Endothelial cell of umbilical vein (primary cell): ENCODE data around the gene PSMA8. TPM values are rescaled to one million over a fixed set of nuclear protein-coding genes. Genes with fewer than 3 reads are reported as not detected.

ENCODE experiments used
- BruUV-seq: library from RNA; stranded (reverse); fragments of 400-500 nt; replicated peaks from 2 replicates; lab custom pipeline; 2021; lab: Mats Ljungman, UMichigan
- CTCF ChIA-PET: fragments of 300-600, 350-600 bp; sonication (Branson Sonifier 250); formaldehyde crosslinking; loops from one replicate; lab custom pipeline; 2021; ENCODE audit warnings: antibody characterized with exemption, inconsistent platforms; lab: Charles Lee
- POLR2A ChIA-PET: fragments of 300-600, 350-600 bp; sonication (Branson Sonifier 250); formaldehyde crosslinking; loops from one replicate; lab custom pipeline; 2021; ENCODE audit warnings: antibody characterized with exemption, inconsistent platforms; lab: Charles Lee
- DNase-seq: peaks from one replicate; pipeline ENCODE4 v3.0.0-alpha.2; 2011; ENCODE audit warnings: low read depth, low spot score
- FAIRE-seq: peaks from 2 replicates; lab custom pipeline; 2011; peaks lifted over from hg19 to GRCh38; lab: Jason Lieb, UNC
- H2AFZ ChIP-seq: 2 replicates; pipeline ENCODE4 v1.6.0; 2012; ENCODE audit warnings: low read depth, low read length, control low read depth, inconsistent platforms
- H3K27ac ChIP-seq: 2 replicates; pipeline ENCODE4 v1.5.1; 2011; ENCODE audit warnings: low read depth, mild to moderate bottlenecking, control low read depth, low read length, moderate library complexity; ENCODE audit not compliant: insufficient read depth
- H3K27me3 ChIP-seq, 2 experiments: 2 replicates each; pipeline versions ENCODE4 v1.6.0 to v1.6.1; 2011; ENCODE audit warnings: low read length in 2 of 2, mixed read lengths in 1 of 2; ENCODE audit not compliant: control insufficient read depth in 2 of 2, insufficient read depth in 2 of 2
- H3K36me3 ChIP-seq, 2 experiments: 2 replicates in 1 of 2; 3 replicates in 1 of 2; pipeline ENCODE4 v1.5.1; 2011; ENCODE audit warnings: low read length in 2 of 2, mild to moderate bottlenecking in 1 of 2, moderate library complexity in 1 of 2; ENCODE audit not compliant: control insufficient read depth in 2 of 2, insufficient read depth in 2 of 2; ENCODE audit errors: extremely low read depth in 1 of 2
- H3K4me1 ChIP-seq: 3 replicates; pipeline ENCODE4 v1.5.1; 2011; ENCODE audit warnings: mild to moderate bottlenecking, low read length; ENCODE audit not compliant: control insufficient read depth, insufficient read depth; ENCODE audit errors: extremely low read depth
- H3K4me2 ChIP-seq: 2 replicates; pipeline ENCODE4 v1.6.1; 2011; ENCODE audit warnings: low read length, control low read depth, mixed read lengths; ENCODE audit not compliant: insufficient read depth
- H3K4me3 ChIP-seq, 3 experiments: fragments of 200-600 bp in 1 of 3; sonication (generic), shearing (Covaris generic) in 1 of 3; replicated peaks in 1 of 3; 2 replicates each; pipeline ENCODE4 v1.5.1; 2011 to 2016; ENCODE audit warnings: control low read depth in 3 of 3, low read length in 3 of 3, mild to moderate bottlenecking in 2 of 3, inconsistent platforms in 1 of 3, low read depth in 1 of 3, moderate library complexity in 1 of 3; ENCODE audit not compliant: insufficient read depth in 1 of 3
- H3K79me2 ChIP-seq: 2 replicates; pipeline ENCODE4 v1.6.0; 2012; ENCODE audit warnings: low read length, inconsistent platforms; ENCODE audit not compliant: control insufficient read depth, insufficient read depth
- H3K9ac ChIP-seq: replicated peaks from 2 replicates; pipeline ENCODE3; 2011; ENCODE audit warnings: low read length, control low read depth; ENCODE audit not compliant: insufficient read depth; ENCODE audit errors: extremely low read depth
- H3K9me1 ChIP-seq: replicated peaks from 3 replicates; pipeline ENCODE4 v1.6.0; 2011; ENCODE audit warnings: mild to moderate bottlenecking, low read length; ENCODE audit not compliant: control insufficient read depth, insufficient read depth; ENCODE audit errors: extremely low read depth
- H3K9me3 ChIP-seq: replicated peaks from 2 replicates; pipeline ENCODE4 v1.5.1; 2012; ENCODE audit warnings: low read length, inconsistent platforms; ENCODE audit not compliant: control insufficient read depth, insufficient read depth
- H4K20me1 ChIP-seq: replicated peaks from 2 replicates; pipeline ENCODE3; 2011; ENCODE audit warnings: mild to moderate bottlenecking, low read length; ENCODE audit not compliant: control insufficient read depth, insufficient read depth; ENCODE audit errors: extremely low read depth
- EZH2 ChIP-seq: IDR thresholded peaks from 2 replicates; pipeline ENCODE4 v1.6.1; 2012; ENCODE audit warnings: borderline replicate concordance, low read depth, mild to moderate bottlenecking, moderate library complexity, low read length, inconsistent platforms; ENCODE audit not compliant: severe bottlenecking
- FOS ChIP-seq: IDR thresholded peaks from 2 replicates; pipeline ENCODE4 v1.6.1; 2011; ENCODE audit warnings: mild to moderate bottlenecking, low read length, moderate library complexity, borderline replicate concordance; ENCODE audit not compliant: insufficient read depth
- GATA2 ChIP-seq: IDR thresholded peaks from 2 replicates; pipeline ENCODE4 v1.7.0; 2011; ENCODE audit warnings: low read depth, mild to moderate bottlenecking, moderate library complexity, mixed read lengths, low read length; ENCODE audit not compliant: insufficient read length, insufficient read depth
- JUN ChIP-seq: IDR thresholded peaks from 2 replicates; pipeline ENCODE4 v1.6.1; 2011; ENCODE audit warnings: borderline replicate concordance, low read depth; ENCODE audit not compliant: insufficient read length, insufficient read depth
- MAX ChIP-seq: IDR thresholded peaks from 2 replicates; pipeline ENCODE4 v1.6.1; 2011; ENCODE audit not compliant: insufficient read depth, insufficient read length
- MYC ChIP-seq: IDR thresholded peaks from one replicate; pipeline ENCODE4 v1.6.1; 2011; ENCODE audit warnings: mild to moderate bottlenecking, low read depth, low read length
- POLR2A ChIP-seq: IDR thresholded peaks from 2 replicates; pipeline ENCODE4 v1.6.1; 2012; ENCODE audit warnings: low read depth, mild to moderate bottlenecking, control low read depth, low read length
- POLR2AphosphoS5 ChIP-seq: IDR thresholded peaks from 2 replicates; pipeline ENCODE4 v1.6.1; 2012; ENCODE audit warnings: low read depth, mild to moderate bottlenecking, control low read depth, low read length, moderate library complexity; ENCODE audit not compliant: insufficient read depth
- dilution Hi-C: fragments of 300-500 bp; cut with MboI; formaldehyde crosslinking; loops from one replicate; pipeline ENCODE4 v1.15.0; 2019; ENCODE audit warnings: low sequenced_read_pairs; ENCODE audit not compliant: extremely low pct_ligation_motif_present
- intact Hi-C: fragments of 100-400 bp; cut with micrococcal nuclease; formaldehyde crosslinking; loops from one replicate; pipeline ENCODE4 v1.10.0; 2022
- polyA plus RNA-seq, 4 experiments: library from polyadenylated mRNA; depleted of rRNA in 3 of 4; stranded (reverse) in 3 of 4; unstranded in 1 of 4; fragments of >200 nt; gene quantifications; 2 replicates each; pipeline versions ENCODE4 v1.2.1 to v1.2.3, GENCODE V29; 2011 to 2012; ENCODE audit warnings: missing spikeins in 1 of 4
- total RNA-seq: library from RNA; stranded (reverse); gene quantifications from 2 replicates; pipeline ENCODE4 v1.2.3, GENCODE V29; 2021
- TF ChIP-seq, protein P1 (sequence below), 2 donors: IDR thresholded peaks; 1 replicate in 1 of 2; 2 replicates in 1 of 2; pipeline ENCODE4 v1.5.1; 2011; ENCODE audit warnings: low read length in 2 of 2, mild to moderate bottlenecking in 2 of 2, moderate library complexity in 2 of 2, control low read depth in 1 of 2, inconsistent platforms in 1 of 2, low read depth in 1 of 2; ENCODE audit not compliant: insufficient read depth in 1 of 2; ENCODE audit errors: extremely low read depth in 1 of 2

The PSMA8 gene
- total and polyA plus RNA-seq, 2 donors (not counting 3 experiments of a cell fraction or from before 2014, with no cell fraction given): not detected

DNA sequence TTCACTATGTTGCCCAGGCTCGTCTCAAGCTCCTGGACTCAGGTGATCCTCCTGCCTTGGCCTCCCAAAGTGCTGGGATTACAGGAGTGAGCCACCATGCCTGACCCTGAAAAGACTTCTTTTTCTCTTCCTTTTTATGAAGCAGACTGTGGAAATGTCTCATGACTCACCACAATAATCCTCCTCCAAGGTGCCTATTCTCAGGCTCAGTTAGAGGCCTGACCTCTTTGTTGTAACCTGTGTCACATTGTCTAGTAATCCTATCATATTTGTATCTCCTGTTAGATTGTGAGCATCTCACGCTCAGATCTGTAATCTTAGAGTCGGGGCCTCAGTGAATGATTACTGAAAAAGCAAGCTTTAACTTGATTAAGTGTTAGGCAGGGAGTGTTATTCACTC lies 74.3 kb downstream of the PSMA8 start:
- H3K4me2 ChIP-seq: no peak overlapping the region
- TF ChIP-seq POLR2A (no peak), MAX (no peak), POLR2AphosphoS5 (no peak), GATA2 (no peak), JUN (no peak), EZH2 (no peak), MYC (no peak), FOS (no peak)
- TF ChIP-seq, protein P1, sequence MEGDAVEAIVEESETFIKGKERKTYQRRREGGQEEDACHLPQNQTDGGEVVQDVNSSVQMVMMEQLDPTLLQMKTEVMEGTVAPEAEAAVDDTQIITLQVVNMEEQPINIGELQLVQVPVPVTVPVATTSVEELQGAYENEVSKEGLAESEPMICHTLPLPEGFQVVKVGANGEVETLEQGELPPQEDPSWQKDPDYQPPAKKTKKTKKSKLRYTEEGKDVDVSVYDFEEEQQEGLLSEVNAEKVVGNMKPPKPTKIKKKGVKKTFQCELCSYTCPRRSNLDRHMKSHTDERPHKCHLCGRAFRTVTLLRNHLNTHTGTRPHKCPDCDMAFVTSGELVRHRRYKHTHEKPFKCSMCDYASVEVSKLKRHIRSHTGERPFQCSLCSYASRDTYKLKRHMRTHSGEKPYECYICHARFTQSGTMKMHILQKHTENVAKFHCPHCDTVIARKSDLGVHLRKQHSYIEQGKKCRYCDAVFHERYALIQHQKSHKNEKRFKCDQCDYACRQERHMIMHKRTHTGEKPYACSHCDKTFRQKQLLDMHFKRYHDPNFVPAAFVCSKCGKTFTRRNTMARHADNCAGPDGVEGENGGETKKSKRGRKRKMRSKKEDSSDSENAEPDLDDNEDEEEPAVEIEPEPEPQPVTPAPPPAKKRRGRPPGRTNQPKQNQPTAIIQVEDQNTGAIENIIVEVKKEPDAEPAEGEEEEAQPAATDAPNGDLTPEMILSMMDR (IDR thresholded peaks at IDR 0.05; ENCODE audit: extremely low read depth in 1 of 2, insufficient read depth in 1 of 2, low read depth in 1 of 2, low read length in 2 of 2): no peak
- ChIA-PET POLR2A (no interaction called here), CTCF (no interaction called here)
- no peaks in the 10 kb centered on the region for H3K79me2 ChIP-seq
- intact Hi-C loops: no loop called here
- no peaks in the 10 kb centered on the region for H3K9me1 ChIP-seq
- H3K36me3 ChIP-seq: no peaks in the 10 kb centered on the region
- no peaks in the 10 kb centered on the region for H3K9me3 ChIP-seq
- BruUV-seq: no TSS peak
- H3K4me1 ChIP-seq: no peaks in the 10 kb centered on the region
- H2AFZ ChIP-seq: no peak overlapping the region
- DNase-seq (no peak), FAIRE-seq (no peak)
- no peak overlapping the region for H3K27ac ChIP-seq
- dilution Hi-C loops: no loop called here
- no peak overlapping the region for H3K9ac ChIP-seq
- H3K4me3 ChIP-seq: no peak overlapping the region
- H3K27me3 ChIP-seq: no peaks in the 10 kb centered on the region
- H4K20me1 ChIP-seq: no peaks in the 10 kb centered on the region
